C4-2B (cell line): Measurements from ENCODE around the gene AP3D1.

Experiments used
- H3K27ac ChIP-seq: fragments of 450-650 bp; 2 replicates; pipeline ENCODE4 v1.5.1; 2017
- ZFX ChIP-seq: fragments of 450-650 bp; IDR thresholded peaks from 2 replicates; pipeline ENCODE4 v1.6.1; 2017
- TF ChIP-seq, protein P1 (sequence below): fragments of 450-650 bp; conservative IDR thresholded peaks from 2 replicates; pipeline ENCODE4 v1.5.1; 2017; ENCODE audit warnings: mild to moderate bottlenecking

AP3D1 gene

GRCh38 chr19:2115911-2116426 lies 35.4 kb downstream of the AP3D1 start:
- TF ChIP-seq, protein P1, sequence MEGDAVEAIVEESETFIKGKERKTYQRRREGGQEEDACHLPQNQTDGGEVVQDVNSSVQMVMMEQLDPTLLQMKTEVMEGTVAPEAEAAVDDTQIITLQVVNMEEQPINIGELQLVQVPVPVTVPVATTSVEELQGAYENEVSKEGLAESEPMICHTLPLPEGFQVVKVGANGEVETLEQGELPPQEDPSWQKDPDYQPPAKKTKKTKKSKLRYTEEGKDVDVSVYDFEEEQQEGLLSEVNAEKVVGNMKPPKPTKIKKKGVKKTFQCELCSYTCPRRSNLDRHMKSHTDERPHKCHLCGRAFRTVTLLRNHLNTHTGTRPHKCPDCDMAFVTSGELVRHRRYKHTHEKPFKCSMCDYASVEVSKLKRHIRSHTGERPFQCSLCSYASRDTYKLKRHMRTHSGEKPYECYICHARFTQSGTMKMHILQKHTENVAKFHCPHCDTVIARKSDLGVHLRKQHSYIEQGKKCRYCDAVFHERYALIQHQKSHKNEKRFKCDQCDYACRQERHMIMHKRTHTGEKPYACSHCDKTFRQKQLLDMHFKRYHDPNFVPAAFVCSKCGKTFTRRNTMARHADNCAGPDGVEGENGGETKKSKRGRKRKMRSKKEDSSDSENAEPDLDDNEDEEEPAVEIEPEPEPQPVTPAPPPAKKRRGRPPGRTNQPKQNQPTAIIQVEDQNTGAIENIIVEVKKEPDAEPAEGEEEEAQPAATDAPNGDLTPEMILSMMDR = no peak
- TF ChIP-seq ZFX = no peak
- H3K27ac ChIP-seq = no peak overlapping the region

DNA sequence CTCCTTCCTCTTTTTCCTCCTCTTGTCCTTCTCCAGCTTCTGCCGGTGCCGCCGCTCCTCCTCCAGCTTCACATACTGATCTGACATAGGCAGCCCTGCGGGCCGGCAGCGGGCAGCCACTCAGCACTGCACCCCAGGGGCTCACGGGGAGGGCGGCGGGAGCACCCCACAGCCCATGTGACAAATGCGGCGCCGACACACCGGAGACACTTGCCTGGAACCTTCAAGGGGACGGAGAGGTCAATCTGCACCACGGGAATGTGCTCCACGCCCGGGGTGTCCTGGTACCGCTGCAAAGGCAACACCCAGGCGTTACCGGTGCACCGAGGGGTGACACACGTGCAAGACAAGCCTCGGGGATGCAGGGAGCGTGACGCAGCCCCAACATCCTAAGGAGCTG lies 36.0 kb downstream of the AP3D1 start:
- no peak overlapping the region for H3K27ac ChIP-seq
- TF ChIP-seq, protein P1 = no peak
- TF ChIP-seq ZFX = no peak

DNA sequence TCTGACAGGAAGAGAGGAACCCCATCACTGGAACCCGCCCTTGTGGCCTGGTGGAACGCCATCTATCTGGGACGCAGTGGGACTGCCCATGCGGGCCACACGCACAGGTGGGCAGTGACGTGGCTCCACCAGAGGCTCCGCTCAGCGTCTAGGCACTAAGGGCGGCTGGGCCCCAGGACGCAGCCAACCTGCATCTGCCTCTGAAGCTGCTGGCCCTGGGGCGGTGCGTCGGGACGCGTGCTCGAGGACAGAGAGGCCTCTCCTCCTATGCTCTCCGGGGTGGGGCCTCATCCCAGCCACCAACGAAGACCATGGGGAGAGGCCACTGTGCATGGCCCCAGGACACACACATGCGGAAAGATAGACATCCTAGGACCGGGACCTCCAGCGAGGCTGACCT lies 36.5 kb downstream of the AP3D1 start:
- no peak for TF ChIP-seq ZFX
- TF ChIP-seq, protein P1 = no peak

DNA sequence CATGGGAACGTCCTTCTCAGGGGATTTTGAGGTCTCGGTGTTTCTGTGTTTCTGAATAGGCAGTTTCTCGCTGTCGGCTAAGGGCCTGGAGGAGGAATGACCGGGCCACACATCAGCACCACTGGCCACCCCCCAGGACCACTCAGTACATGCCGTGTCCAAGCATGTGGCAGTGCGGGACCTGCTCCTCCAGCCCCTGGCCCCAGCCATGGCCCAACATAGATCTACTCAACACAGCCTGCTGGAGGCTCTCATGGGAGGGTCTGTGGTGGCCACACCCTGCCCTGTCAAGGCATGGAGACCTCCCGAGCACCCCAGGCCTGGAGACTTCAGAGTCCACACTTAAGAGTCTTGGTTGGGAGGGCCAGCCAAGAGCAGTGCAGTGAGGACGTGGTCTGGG lies 37.1 kb downstream of the AP3D1 start:
- no peak overlapping the region for H3K27ac ChIP-seq
- TF ChIP-seq, protein P1 = no peak

More for the DNA sequence above, 36.5 kb downstream of the AP3D1 start:
- no peak overlapping the region for H3K27ac ChIP-seq

DNA sequence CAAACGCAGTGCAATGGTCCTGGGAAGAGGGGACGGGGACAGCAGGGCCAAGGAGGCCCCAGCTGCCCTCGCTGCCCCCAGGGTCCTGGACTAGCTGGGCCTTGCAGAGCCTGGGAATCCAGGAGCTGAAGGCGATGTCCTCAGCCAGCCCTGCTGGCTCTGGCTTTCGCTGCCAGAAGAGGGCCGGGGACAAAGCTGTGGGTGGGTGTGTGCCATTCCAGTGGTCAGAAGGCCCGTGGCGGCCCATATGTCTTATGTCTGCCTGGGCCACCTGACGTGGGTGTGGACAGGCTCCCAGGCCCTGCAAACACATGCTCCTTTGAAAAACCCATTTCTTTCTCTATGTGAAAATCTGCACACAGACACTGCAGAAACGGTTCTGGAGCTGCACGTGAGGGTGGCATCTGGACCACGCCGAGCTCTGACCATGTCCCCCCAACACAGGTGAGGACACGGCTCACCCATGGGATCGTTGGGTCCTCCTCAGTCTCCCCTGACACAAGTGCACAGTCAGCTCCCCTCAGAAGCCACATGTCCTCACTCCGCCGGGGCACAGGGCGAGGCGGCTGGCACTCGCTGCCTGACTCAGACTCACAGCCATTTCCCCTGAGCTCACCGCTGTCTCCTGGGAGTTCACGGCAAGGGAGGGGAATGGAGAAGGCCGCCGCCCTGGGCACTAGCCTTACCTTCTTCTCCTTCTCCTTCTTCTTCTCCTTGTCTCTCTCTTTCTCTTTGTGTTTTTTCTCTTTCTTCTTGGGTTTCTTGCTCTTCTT lies 37.7 kb downstream of the AP3D1 start:
- TF ChIP-seq, protein P1 = no peak
- no peak for TF ChIP-seq ZFX
- no peak overlapping the region for H3K27ac ChIP-seq

DNA sequence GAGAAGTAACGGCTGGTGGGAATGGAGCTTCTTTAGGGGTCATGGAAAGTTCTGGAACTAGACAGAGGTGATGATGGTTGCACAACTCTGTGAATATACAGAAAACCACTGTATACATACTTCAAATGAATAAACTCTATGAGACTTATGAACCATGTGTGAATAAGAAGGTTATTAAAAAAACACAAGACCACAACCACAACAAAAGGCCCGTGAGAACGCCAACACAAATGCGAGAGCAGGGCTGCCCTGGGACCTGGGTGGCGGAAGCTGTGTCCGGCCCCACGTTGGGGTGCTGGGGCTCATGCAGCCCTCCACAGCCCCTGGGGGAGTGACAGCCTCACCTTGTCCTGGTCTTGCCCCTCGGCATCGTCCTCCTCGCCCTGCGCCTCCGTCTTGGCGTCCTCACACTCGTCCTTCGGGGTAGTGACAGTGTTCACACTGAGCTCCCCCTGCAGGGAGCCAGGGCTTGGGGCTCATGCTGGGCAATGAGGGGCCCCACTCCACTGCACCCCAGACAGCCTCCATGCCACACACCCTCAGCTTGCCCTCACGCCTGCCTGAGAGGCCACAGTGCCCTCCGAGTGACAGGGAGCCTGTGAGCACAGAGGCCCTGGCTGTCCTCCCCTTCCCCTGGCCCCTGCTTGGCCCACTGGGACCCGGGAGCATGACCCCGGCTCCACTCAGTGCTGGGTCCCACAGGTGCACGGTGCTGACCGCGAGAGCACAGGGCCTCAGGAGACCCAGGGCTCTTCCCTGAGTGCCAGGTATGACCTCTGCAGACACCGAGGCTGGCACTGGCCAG lies 38.6 kb downstream of the AP3D1 start:
- TF ChIP-seq, protein P1 = no peak
- TF ChIP-seq ZFX = no peak
- no peak overlapping the region for H3K27ac ChIP-seq

DNA sequence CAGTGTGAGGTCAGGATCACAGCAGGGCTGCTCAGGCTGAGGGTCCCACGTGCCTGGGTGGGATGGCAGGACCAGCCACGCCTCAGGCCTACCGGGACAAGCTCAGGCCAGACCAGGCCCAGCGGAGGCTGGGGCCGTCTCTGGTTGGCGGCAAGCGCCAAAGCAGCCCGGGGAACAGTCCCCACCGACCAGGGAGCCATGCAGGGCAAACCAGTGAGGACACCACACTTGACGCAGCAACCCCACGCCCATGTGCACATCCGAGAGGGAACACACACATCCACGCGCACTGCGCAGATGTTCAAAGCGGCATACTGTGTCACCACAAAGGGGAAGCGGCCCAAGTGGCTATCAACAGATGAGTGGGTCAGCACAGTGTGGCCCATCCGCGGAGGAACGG lies 39.5 kb downstream of the AP3D1 start:
- TF ChIP-seq, protein P1 = no peak
- no peak for TF ChIP-seq ZFX
- no peak overlapping the region for H3K27ac ChIP-seq
